Sigmoid colon (tissue), 4 donors: ENCODE data around the gene GFOD2.

Experiments used
- CTCF ChIP-seq, 4 experiments: fragments of 450-650 bp in 3 of 4; fragments of 200-600 bp in 1 of 4; IDR thresholded peaks; one replicate each; pipeline ENCODE4 v1.5.1; 2016 to 2019; ENCODE audit warnings: antibody characterized with exemption in 4 of 4, mild to moderate bottlenecking in 3 of 4, moderate library complexity in 2 of 4
- POLR2A ChIP-seq, 2 donors: fragments of 450-650 bp; IDR thresholded peaks; one replicate each; pipeline ENCODE4 v1.6.1; 2016; ENCODE audit warnings: antibody characterized with exemption in 2 of 2, mild to moderate bottlenecking in 2 of 2, moderate library complexity in 2 of 2
- POLR2AphosphoS5 ChIP-seq, 4 donors: sonication (generic); formaldehyde crosslinking; IDR thresholded peaks; one replicate each; pipeline ENCODE4 v1.6.1; 2017; ENCODE audit warnings: antibody characterized with exemption in 4 of 4

GRCh38 chr16:67637625-67638024 lies 81.5 kb downstream of the GFOD2 start:
- TF ChIP-seq CTCF (IDR thresholded peaks at IDR 0.05) = no peak
- no peak for TF ChIP-seq POLR2AphosphoS5 (IDR thresholded peaks at IDR 0.05)
- TF ChIP-seq POLR2A (IDR thresholded peaks at IDR 0.05) = no peak
